NCI-H1930 (cell line): ENCODE measurements around the gene GDAP1L1.
A peak's percentile ranks its signal among the peaks of the same experiment; 100 is the strongest.

Source experiments
- DNase-seq, 2 experiments: peaks; one replicate each; lab custom pipeline; 2025; lab: John Stamatoyannopoulos, UW

Gene GDAP1L1

DNA sequence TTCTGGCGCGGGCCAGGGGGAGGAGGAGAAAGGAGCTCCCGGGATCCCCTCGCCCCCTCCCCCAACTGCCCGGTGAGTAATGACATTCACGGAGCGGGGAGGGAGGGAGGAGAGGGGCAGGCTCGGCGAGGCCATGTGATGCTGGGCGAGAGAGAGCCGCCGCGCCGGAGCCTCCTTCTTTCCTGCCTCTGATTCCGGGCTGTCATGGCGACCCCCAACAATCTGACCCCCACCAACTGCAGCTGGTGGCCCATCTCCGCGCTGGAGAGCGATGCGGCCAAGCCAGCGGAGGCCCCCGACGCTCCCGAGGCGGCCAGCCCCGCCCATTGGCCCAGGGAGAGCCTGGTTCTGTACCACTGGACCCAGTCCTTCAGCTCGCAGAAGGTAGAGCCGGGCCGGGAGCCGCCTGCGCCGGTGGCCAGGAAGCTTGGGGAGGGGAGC lies at the start of gene GDAP1L1:
GDAP1L1 (plus strand) TSS at position 178 of the 441 bp plus-strand sequence; CDS start at position 205, 27 bp downstream.
- no peak for DNase-seq

GRCh38 chr20:44198872-44199271 lies 48.2 kb upstream of the GDAP1L1 start:
- DNase-seq = no peak

DNA sequence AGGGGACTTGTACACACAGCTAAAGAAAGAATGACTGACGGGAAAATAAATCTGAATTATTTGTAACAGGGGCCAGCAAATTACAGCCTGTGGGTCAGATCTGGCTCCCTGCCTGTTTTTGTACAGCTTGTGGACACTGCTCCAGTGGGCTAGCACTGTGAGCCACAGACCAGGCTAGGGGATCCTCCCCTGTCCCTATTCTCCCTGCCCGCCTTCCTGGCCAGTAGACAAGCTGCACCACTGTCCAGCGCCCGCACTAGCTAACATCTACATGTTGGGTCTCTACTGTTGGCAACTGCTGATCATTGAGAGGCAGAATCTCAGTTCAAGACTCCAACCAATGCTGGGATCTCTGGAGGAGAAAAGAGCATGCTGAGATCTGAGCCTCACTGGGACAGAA lies 47.2 kb upstream of the GDAP1L1 start:
- no peak for DNase-seq

- DNase-seq = no peak
Measured at GRCh38 chr20:44200371-44200770, 46.7 kb upstream of the GDAP1L1 start.

DNA sequence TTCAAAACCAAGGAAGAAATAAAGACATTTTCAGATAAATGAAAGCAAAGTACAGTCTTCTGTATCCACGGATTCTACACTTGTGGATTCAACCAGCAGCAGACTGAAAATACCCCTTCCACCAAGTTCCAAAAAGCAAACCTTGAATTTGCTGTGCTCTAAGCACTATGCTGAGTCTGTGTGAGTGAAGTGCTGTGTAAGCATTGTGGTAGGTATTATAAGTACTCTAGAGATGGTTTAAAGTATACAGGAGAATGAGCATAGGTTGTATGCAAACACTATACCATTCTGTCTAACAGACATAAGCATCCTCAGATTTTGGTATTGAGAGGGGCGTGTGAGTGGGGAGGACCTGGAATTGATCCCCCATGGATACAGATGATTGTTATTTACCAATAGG lies 46.1 kb upstream of the GDAP1L1 start:
- no peak for DNase-seq

GRCh38 chr20:44203161-44203560 lies 43.9 kb upstream of the GDAP1L1 start:
- DNase-seq = no peak

- no peak for DNase-seq
Measured at GRCh38 chr20:44204156-44204831, 42.8 kb upstream of the GDAP1L1 start.

DNA sequence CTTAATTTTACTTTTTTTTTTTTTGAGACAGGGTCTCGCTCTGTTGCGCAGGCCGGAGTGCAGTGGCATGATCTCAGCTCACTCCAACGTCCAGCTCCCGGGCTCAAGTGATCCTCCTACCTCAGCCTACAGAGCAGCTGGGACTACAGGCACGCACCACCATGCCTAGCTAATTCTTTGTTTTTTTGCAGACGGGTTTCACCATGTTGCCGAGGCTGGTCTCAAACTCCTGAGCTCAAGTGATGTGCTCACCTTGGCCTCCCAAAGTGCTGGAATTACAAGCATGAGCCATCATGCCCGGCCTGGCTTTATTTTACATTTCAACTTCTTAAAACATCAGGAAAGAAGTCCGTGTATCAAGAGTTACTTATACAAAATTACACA lies 42.3 kb upstream of the GDAP1L1 start:
- no peak for DNase-seq

- peak; percentile 17 to 64 for DNase-seq
Measured at GRCh38 chr20:44206132-44206531, 41.0 kb upstream of the GDAP1L1 start.

- no peak for DNase-seq
Measured at GRCh38 chr20:44207126-44207723, 39.9 kb upstream of the GDAP1L1 start.

DNA sequence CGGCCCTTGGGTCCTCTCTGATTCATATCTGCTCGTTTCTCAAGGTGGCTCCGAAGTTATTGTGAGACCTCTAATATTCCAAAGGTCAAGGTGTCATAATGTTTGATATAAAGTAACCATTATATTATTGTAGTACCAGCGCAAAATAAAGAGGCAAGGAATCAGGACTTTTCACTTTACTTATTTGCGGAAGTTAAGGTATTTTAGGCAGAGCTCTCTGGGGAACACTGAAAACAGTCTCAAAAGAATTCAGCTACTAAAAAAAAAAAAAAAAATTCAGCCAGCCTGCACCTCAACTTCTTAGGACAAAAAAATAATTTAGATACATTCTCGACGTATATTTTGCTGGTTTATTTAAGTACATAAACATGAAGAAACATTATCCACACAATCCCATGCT lies 38.9 kb upstream of the GDAP1L1 start:
- no peak for DNase-seq

DNA sequence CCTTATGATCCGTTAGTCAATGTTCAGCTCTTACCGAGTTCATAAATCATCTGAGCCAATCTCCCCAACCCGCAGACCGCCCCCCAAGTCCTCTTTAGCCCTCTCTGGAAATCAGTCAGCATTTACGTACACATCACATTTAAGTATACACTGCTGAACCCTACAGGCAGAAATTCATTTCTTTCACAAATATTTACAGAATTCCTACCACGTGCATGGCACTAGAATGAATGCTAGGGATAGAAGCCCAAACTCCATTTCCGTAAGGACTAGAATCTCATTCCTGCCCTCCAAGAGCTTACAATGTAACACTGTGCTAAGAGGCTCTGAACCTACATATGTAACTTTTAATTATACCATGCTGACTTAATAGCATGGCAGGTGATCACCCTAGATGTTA lies 38.3 kb upstream of the GDAP1L1 start:
- no peak for DNase-seq

DNA sequence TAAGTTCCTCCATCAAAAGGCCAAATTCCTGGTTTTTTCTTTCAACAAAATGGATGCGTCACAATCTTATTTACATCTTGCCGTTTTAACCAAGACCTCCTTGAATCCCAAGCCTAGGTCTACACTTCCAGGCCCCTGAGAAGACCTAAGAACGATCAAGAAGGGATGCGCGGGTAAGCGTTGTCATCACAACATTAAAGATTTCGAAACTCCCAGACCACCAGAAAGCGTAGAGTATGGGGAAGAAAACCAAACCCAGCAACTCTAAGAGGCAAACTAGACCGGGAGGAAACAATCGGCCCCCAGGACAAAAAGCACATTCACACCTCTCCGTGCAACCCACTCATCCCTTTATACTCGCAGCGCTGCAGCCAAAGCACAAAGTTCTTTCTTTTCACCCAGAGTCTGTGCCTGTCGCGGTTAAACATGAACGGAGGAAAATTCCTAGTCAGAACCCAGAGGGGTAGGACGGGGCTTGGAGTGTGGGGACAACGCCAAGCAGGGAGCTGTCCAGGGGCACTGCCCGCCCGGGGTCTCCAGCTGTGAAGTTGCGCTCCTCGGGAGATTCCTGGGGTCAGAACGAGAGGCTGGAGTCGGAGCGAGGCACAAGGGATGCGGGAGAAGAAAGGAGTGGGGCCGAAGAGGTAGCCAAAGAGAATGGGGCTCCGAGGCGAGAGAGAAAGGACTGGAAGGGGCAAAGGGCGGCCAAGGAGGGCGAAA lies 37.3 kb upstream of the GDAP1L1 start:
- no peak for DNase-seq

- DNase-seq = peak; percentile 97
Measured at GRCh38 chr20:44210406-44211176, 36.5 kb upstream of the GDAP1L1 start, which contains the start of gene OSER1. OSER1 (minus strand) TSS chr20:44210771; CDS start chr20:44206957, 3,814 bp downstream.

- DNase-seq = no peak
Measured at GRCh38 chr20:44211177-44212039, 35.7 kb upstream of the GDAP1L1 start.

DNA sequence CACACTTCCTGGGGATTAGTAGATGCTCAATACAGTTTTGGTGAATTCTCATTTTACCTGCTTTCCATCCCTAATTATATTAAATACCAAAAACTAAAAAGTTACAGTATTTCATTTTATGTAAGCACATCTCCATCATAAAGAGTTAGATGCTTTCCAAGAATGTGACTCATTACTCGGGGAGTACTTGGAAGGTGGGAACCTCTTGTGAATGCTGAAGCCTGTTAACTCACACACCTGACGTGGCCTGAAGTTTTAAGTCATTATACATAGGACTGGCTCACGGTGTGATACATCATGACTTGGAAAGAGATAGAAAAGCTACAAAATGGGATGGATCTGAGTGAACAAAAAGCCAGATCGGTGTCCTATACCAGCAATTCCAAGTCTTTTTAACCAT lies 34.3 kb upstream of the GDAP1L1 start:
- DNase-seq = no peak

DNA sequence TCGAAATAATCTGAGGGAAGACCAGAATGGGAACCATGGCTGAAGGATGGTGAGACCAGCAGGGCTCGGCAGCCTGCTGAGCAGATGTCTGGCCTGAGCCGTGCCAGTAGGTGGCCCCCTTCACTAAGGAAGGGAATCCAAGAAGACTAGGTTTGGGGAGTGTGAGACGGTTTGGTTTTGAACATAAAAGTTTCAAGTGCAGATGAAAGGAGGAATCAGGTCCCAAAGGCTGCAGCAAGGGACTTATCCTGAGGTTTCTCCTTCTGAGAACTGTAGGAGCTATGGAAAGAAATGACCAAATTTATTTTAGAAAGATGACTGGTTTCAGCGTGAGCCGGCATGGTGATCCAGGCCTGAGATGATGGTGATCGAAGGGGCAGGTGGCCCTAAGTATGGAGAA lies 32.0 kb upstream of the GDAP1L1 start:
- DNase-seq = peak in 1 of 2 experiments; percentile 55

- DNase-seq = peak; percentile 59 to 75
Measured at GRCh38 chr20:44217342-44218092, 29.6 kb upstream of the GDAP1L1 start.

GRCh38 chr20:44218446-44218845 lies 28.7 kb upstream of the GDAP1L1 start:
- no peak for DNase-seq

GRCh38 chr20:44219170-44219730 lies 27.9 kb upstream of the GDAP1L1 start:
- DNase-seq = no peak
